DOHH2 (cell line): Measurements from ENCODE around the gene PKP4.

Experiments used
- H3F3A ChIP-seq: fragments of 200-600 bp; sonication (generic), shearing (Covaris generic); 2 replicates; pipeline ENCODE4 v1.6.0; 2016; ENCODE audit warnings: antibody characterized with exemption, mild to moderate bottlenecking; ENCODE audit not compliant: control insufficient read depth, insufficient read depth
- H3K27ac ChIP-seq: fragments of 200-600 bp; sonication (generic); 2 replicates; pipeline ENCODE4 v1.5.1; 2014; ENCODE audit warnings: low read depth, mild to moderate bottlenecking, low read length, moderate library complexity
- H3K27me3 ChIP-seq: fragments of 200-600 bp; sonication (generic); 2 replicates; pipeline ENCODE4 v1.6.1; 2014; ENCODE audit warnings: mild to moderate bottlenecking, low read length, mixed read lengths; ENCODE audit not compliant: control insufficient read depth
- H3K36me3 ChIP-seq: fragments of 200-600 bp; sonication (generic); 2 replicates; pipeline ENCODE4 v1.6.1; 2014; ENCODE audit warnings: mild to moderate bottlenecking, low read length, moderate library complexity, mixed read lengths; ENCODE audit not compliant: control insufficient read depth
- H3K4me1 ChIP-seq: fragments of 200-600 bp; sonication (generic); 2 replicates; pipeline ENCODE4 v1.6.1; 2014; ENCODE audit warnings: mild to moderate bottlenecking, low read length, mixed read lengths; ENCODE audit not compliant: control insufficient read depth
- H3K4me2 ChIP-seq: fragments of 200-600 bp; sonication (generic); 2 replicates; pipeline ENCODE4 v1.6.0; 2014; ENCODE audit warnings: mild to moderate bottlenecking, low read length, moderate library complexity
- H3K4me3 ChIP-seq: fragments of 200-600 bp; sonication (generic); 2 replicates; pipeline ENCODE4 v1.5.1; 2014; ENCODE audit warnings: mild to moderate bottlenecking, low read length, mixed read lengths
- H3K79me2 ChIP-seq: fragments of 200-600 bp; sonication (generic); 2 replicates; pipeline ENCODE4 v1.6.1; 2014; ENCODE audit warnings: mild to moderate bottlenecking, low read length, mixed read lengths; ENCODE audit not compliant: control insufficient read depth
- H3K9me2 ChIP-seq: fragments of 200-600 bp; sonication (generic); replicated peaks from 2 replicates; pipeline ENCODE4 v1.6.1; 2014; ENCODE audit warnings: mild to moderate bottlenecking, low read length, mixed read lengths; ENCODE audit not compliant: control insufficient read depth
- H3K9me3 ChIP-seq: fragments of 200-600 bp; sonication (generic); 2 replicates; pipeline ENCODE4 v1.6.1; 2014; ENCODE audit warnings: antibody characterized with exemption, low read length, mixed read lengths; ENCODE audit not compliant: control insufficient read depth, insufficient read depth
- H4K20me1 ChIP-seq: fragments of 200-600 bp; sonication (generic); 2 replicates; pipeline ENCODE4 v1.6.0; 2014; ENCODE audit warnings: low read depth, mild to moderate bottlenecking, antibody characterized with exemption, low read length, moderate library complexity; ENCODE audit not compliant: control insufficient read depth, insufficient read depth
- EZH2phosphoT487 ChIP-seq: fragments of 200-600 bp; sonication (generic); IDR thresholded peaks from 2 replicates; pipeline ENCODE4 v1.6.1; 2017; ENCODE audit warnings: borderline replicate concordance, mild to moderate bottlenecking, antibody characterized with exemption, low read length, moderate library complexity, mixed read lengths
- TF ChIP-seq, protein P1 (sequence below): fragments of 200-600 bp; sonication (generic); IDR thresholded peaks from one replicate; pipeline ENCODE4 v1.5.1; 2014; ENCODE audit warnings: antibody characterized with exemption, mild to moderate bottlenecking, low read depth, low read length; ENCODE audit not compliant: poor library complexity, severe bottlenecking

Gene PKP4

DNA sequence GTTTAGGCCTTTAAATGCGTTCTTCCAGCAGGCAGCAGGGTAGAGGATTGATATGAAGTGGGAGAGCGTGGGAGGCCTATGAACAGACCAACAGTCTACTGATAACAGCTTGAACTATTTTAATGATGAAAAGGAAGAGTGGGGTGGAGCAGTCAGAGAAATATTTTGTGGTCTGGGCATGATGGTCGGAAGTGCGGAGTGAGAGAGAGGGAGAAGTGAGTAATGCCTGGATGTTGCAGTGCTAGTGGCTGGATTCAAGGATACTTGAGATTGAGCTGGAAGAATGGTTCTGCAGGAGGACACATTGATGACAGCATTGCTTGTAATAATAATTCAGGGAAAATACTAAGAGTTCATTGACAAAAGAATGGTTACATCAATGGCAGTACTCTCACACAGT, 187.4 kb downstream of the PKP4 start:
- no peak overlapping the region for H3K27ac ChIP-seq
- H3K4me1 ChIP-seq: peaks cover 7% of the 10 kb centered on the region
- no peaks in the 10 kb centered on the region for H3F3A ChIP-seq
- H3K79me2 ChIP-seq: no peaks in the 10 kb centered on the region
- H3K27me3 ChIP-seq: no peaks in the 10 kb centered on the region
- TF ChIP-seq EZH2phosphoT487: no peak
- TF ChIP-seq, protein P1, sequence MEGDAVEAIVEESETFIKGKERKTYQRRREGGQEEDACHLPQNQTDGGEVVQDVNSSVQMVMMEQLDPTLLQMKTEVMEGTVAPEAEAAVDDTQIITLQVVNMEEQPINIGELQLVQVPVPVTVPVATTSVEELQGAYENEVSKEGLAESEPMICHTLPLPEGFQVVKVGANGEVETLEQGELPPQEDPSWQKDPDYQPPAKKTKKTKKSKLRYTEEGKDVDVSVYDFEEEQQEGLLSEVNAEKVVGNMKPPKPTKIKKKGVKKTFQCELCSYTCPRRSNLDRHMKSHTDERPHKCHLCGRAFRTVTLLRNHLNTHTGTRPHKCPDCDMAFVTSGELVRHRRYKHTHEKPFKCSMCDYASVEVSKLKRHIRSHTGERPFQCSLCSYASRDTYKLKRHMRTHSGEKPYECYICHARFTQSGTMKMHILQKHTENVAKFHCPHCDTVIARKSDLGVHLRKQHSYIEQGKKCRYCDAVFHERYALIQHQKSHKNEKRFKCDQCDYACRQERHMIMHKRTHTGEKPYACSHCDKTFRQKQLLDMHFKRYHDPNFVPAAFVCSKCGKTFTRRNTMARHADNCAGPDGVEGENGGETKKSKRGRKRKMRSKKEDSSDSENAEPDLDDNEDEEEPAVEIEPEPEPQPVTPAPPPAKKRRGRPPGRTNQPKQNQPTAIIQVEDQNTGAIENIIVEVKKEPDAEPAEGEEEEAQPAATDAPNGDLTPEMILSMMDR: no peak
- no peaks in the 10 kb centered on the region for H3K9me2 ChIP-seq
- H3K9me3 ChIP-seq: no peaks in the 10 kb centered on the region
- no peaks in the 10 kb centered on the region for H4K20me1 ChIP-seq
- no peak overlapping the region for H3K4me2 ChIP-seq
- H3K4me3 ChIP-seq: no peak overlapping the region
- no peaks in the 10 kb centered on the region; the same call in none of the 2 replicates for H3K36me3 ChIP-seq

DNA sequence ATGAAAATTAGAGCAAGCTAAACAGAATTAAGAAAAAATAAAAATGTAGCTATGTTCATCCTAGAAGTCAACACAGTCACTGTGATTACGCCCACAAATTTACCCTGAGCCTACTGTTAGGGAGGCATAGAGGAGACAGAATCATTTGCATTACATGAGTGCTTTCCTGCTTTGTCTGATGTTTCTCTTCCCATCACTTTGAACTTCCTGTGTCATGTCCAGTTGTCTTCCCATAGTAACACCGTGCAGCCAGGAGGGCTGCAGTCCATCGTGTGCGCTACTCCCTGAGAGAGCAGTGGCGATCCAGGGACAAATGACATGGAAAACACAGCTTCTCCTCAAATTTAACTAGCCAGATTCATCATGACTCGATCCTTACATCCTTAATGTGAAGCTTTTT, 188.5 kb downstream of the PKP4 start:
- no peaks in the 10 kb centered on the region for H3K9me3 ChIP-seq
- no peak overlapping the region for H3K4me3 ChIP-seq
- H3K27me3 ChIP-seq: no peaks in the 10 kb centered on the region
- no peaks in the 10 kb centered on the region for H4K20me1 ChIP-seq
- H3K4me1 ChIP-seq: peaks cover 2% of the 10 kb centered on the region
- H3K79me2 ChIP-seq: no peaks in the 10 kb centered on the region
- no peaks in the 10 kb centered on the region for H3K9me2 ChIP-seq
- TF ChIP-seq, protein P1: no peak
- no peak for TF ChIP-seq EZH2phosphoT487
- H3K36me3 ChIP-seq: no peaks in the 10 kb centered on the region; the same call in 1 of the 2 replicates
- no peaks in the 10 kb centered on the region for H3F3A ChIP-seq
- no peak overlapping the region for H3K27ac ChIP-seq
- H3K4me2 ChIP-seq: no peak overlapping the region

DNA sequence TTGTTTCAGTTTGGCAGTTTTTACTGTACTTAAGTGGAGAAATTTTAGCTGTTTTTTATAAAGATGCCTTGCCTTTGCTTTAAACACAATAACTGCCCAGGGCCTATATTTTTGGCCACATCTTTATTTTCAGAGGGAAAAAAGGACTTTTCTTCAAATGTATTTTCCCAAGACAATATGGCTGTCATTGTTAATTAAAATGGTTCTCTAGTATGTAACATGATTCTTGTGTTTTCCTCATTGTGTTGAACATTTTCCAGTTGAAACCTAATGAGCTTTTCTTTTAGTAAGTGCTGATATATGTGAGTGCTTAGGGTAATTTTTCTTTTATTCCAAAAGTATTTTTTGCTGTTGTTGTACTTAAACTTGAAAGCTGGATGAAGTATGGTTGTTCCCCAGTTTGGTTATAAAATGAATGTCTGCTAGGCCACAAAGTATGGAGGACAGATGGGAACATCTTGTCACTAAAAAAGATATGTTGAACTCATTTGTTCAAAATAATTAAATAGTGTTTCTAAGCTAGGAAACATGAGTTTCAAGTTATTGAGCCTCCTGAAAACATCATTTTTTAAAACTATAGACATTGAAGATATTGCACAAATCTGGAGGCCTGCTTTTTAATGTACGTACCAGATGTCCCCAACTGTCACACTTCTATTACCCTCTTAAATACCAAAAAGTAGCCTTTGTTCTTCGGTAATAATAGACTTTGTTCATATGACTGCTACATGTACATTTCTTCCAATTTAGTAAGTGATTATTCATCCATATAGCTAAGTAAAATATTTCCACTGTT, 190.9 kb downstream of the PKP4 start:
- no peak overlapping the region for H3K4me2 ChIP-seq
- H4K20me1 ChIP-seq: no peaks in the 10 kb centered on the region
- TF ChIP-seq EZH2phosphoT487: no peak
- H3K4me3 ChIP-seq: no peak overlapping the region
- H3K4me1 ChIP-seq: no peaks in the 10 kb centered on the region
- no peaks in the 10 kb centered on the region for H3K9me2 ChIP-seq
- H3K9me3 ChIP-seq: no peaks in the 10 kb centered on the region
- H3K27ac ChIP-seq: no peak overlapping the region
- H3K36me3 ChIP-seq: no peaks in the 10 kb centered on the region
- no peaks in the 10 kb centered on the region for H3K27me3 ChIP-seq
- H3F3A ChIP-seq: no peaks in the 10 kb centered on the region
- no peaks in the 10 kb centered on the region for H3K79me2 ChIP-seq

DNA sequence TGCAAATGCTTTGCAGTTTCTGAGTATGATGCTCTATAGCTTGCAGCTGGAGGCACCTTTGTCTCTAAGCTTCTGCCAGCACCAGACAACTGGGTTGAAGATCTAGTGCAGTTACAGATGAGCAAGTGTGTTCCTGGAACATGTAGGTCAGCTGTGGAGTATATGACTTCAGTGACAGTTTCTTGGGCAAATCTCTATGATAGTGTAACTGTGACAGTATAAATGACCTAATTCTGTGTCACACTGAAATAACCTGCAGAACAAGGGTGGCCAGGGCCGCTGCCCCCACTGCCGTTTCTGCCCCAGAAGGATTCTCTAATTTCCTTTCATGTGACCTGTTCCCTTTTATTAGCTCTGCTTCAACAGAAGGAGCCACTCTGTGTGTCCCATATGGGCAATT, 193.1 kb downstream of the PKP4 start:
- Histone ChIP-seq H3K36me3 (no peaks in the 10 kb centered on the region), H3K4me3 (no peak overlapping the region), H3K27me3 (no peaks in the 10 kb centered on the region), H3K9me3 (no peaks in the 10 kb centered on the region), H4K20me1 (no peaks in the 10 kb centered on the region), H3K4me2 (no peak overlapping the region), H3F3A (no peaks in the 10 kb centered on the region), H3K9me2 (no peaks in the 10 kb centered on the region), H3K79me2 (no peaks in the 10 kb centered on the region), H3K27ac (no peak overlapping the region), H3K4me1 (no peaks in the 10 kb centered on the region)
- TF ChIP-seq EZH2phosphoT487: no peak
- TF ChIP-seq, protein P1: no peak
